DND-41 (cell line): ENCODE data around the gene ARHGEF25.
"Not testable (repeated sequence)": the region's sequence is repeated elsewhere in the genome, so short reads cannot be mapped to it uniquely, and the experiment has no call there.

Experiments used
- ATAC-seq: fragments of 200-7000 bp; cut with Tn5 transposase; 3 replicates; pipeline ENCODE4 v1.9.1; 2021; ENCODE audit warnings: low read depth; ENCODE audit not compliant: insufficient read depth
- DNase-seq: peaks from one replicate; pipeline ENCODE4 v3.0.0-alpha.2; 2020
- H2AFZ ChIP-seq: 2 replicates; pipeline ENCODE4 v1.6.0; 2012; ENCODE audit warnings: low read depth, low read length
- H3K27ac ChIP-seq: 2 replicates; pipeline ENCODE4 v1.5.1; 2012; ENCODE audit warnings: low read length, inconsistent platforms
- H3K27me3 ChIP-seq: fragments of 200-600 bp; sonication (generic); 2 replicates; pipeline ENCODE4 v1.6.0; 2012; ENCODE audit warnings: low read length, mild to moderate bottlenecking, inconsistent platforms; ENCODE audit not compliant: insufficient read depth, poor library complexity
- H3K36me3 ChIP-seq: 2 replicates; pipeline ENCODE4 v1.5.1; 2012; ENCODE audit warnings: low read length, inconsistent platforms; ENCODE audit not compliant: insufficient read depth
- H3K4me1 ChIP-seq: 2 replicates; pipeline ENCODE4 v1.5.1; 2012; ENCODE audit warnings: mild to moderate bottlenecking, low read length; ENCODE audit not compliant: insufficient read depth
- H3K4me2 ChIP-seq: 2 replicates; pipeline ENCODE4 v1.6.0; 2012; ENCODE audit warnings: mild to moderate bottlenecking, moderate library complexity, low read length, inconsistent platforms; ENCODE audit not compliant: insufficient read depth
- H3K4me3 ChIP-seq, 2 experiments: fragments of 200-600 bp in 1 of 2; shearing (Covaris generic) in 1 of 2; 2 replicates each; pipeline ENCODE4 v1.5.1; 2012 to 2016; ENCODE audit warnings: inconsistent platforms in 2 of 2, low read length in 2 of 2, mild to moderate bottlenecking in 2 of 2, low read depth in 1 of 2, moderate library complexity in 1 of 2
- H3K79me2 ChIP-seq: 2 replicates; pipeline ENCODE4 v1.6.0; 2012; ENCODE audit warnings: low read length, inconsistent platforms; ENCODE audit not compliant: insufficient read depth
- H3K9ac ChIP-seq: 2 replicates; pipeline ENCODE4 v1.6.0; 2012; ENCODE audit warnings: low read depth, mild to moderate bottlenecking, inconsistent platforms, low read length, moderate library complexity
- H3K9me3 ChIP-seq: 2 replicates; pipeline ENCODE4 v1.5.1; 2012; ENCODE audit warnings: low read length, moderate library complexity, mild to moderate bottlenecking, inconsistent platforms; ENCODE audit not compliant: insufficient read depth, severe bottlenecking
- H4K20me1 ChIP-seq: 2 replicates; pipeline ENCODE4 v1.6.0; 2012; ENCODE audit warnings: low read length; ENCODE audit not compliant: insufficient read depth
- EZH2 ChIP-seq: IDR thresholded peaks from 3 replicates; pipeline ENCODE4 v1.6.1; 2012; ENCODE audit warnings: borderline replicate concordance, low read depth, mild to moderate bottlenecking, moderate library complexity, low read length, inconsistent platforms; ENCODE audit not compliant: severe bottlenecking
- TF ChIP-seq, protein P1 (sequence below): IDR thresholded peaks from 2 replicates; pipeline ENCODE4 v1.5.1; 2012; ENCODE audit warnings: borderline replicate concordance, low read length, moderate library complexity, mild to moderate bottlenecking; ENCODE audit not compliant: poor library complexity, severe bottlenecking; ENCODE audit errors: extremely low read depth

Gene ARHGEF25

DNA sequence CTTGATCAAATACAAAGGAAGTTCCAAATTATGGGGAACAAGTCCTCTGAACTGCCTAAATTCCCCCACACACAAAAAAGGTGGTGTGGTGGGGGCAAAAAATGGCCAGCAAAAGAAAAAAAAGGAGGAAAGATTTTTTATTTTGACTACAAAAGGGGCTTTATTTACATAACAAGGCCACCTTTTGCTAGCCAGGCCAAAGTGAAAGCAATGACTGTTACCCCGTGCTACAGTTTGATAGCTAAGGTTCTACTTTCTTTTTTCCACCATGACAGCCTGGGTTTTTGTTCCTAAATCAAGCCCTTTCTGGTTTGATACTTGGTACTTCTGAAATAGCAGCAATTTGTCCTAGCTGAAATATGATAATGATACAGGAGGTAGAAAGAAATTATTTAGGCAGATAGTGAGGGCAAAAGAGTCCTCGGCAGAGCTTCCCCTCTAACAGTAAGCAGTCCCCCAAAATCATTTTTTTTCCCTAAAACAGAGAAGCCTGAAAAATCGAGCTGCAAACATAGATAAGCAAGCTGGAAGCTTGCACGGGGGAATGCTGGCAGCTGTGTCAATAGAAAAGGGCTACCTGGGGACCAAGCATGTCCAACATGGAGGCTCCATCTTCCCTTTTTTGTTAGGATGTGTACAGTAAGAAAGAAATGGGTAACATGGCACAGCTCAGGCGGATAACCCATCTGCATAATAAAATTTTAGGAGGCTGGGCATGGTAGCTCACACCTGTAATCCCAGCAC is 30.6 kb downstream of the ARHGEF25 start:
- no peak for ATAC-seq
- Histone ChIP-seq H2AFZ (no peak overlapping the region), H3K4me2 (no peak overlapping the region), H3K4me1 (no peaks in the 10 kb centered on the region), H3K27ac (no peak overlapping the region), H3K79me2 (no peaks in the 10 kb centered on the region), H3K9ac (no peak overlapping the region), H3K27me3 (no peaks in the 10 kb centered on the region), H3K9me3 (peaks cover 14% of the 10 kb centered on the region), H3K4me3 (no peak overlapping the region), H3K36me3 (no peaks in the 10 kb centered on the region), H4K20me1 (no peaks in the 10 kb centered on the region)
- DNase-seq: no peak
- TF ChIP-seq EZH2: no peak
- TF ChIP-seq, protein P1, sequence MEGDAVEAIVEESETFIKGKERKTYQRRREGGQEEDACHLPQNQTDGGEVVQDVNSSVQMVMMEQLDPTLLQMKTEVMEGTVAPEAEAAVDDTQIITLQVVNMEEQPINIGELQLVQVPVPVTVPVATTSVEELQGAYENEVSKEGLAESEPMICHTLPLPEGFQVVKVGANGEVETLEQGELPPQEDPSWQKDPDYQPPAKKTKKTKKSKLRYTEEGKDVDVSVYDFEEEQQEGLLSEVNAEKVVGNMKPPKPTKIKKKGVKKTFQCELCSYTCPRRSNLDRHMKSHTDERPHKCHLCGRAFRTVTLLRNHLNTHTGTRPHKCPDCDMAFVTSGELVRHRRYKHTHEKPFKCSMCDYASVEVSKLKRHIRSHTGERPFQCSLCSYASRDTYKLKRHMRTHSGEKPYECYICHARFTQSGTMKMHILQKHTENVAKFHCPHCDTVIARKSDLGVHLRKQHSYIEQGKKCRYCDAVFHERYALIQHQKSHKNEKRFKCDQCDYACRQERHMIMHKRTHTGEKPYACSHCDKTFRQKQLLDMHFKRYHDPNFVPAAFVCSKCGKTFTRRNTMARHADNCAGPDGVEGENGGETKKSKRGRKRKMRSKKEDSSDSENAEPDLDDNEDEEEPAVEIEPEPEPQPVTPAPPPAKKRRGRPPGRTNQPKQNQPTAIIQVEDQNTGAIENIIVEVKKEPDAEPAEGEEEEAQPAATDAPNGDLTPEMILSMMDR: no peak

DNA sequence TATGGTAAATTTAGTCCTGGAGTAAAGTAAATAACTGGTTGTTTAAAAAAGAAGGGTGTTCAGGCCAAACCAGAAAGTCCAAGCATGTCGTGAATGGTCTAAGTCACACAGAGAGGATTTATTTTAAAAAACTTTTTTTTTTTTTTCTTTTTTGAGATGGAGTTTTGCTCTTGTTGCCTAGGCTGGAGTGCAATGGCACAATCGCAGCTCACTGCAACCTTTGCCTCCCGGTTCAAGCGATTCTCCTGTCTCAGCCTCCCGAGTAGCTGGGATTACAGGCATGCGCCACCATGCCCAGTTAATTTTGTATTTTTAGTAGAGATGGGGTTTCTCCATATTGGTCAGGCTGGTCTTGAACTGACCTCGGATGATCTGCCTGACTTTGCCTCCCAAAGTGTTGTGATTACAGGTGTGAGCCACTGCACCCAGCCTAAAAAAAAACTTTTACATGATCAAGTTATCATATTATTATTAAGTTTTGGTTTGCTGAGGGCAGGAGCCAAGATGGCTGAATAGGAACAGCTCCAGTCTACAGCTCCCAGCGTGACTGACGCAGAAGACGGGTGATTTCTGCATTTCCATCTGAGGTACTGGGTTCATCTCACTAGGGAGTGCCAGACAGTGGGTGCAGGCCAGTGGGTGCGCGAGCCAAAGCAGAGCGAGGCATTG is 34.9 kb downstream of the ARHGEF25 start:
- not testable (repeated sequence) for H3K79me2 ChIP-seq, H2AFZ ChIP-seq, ATAC-seq, H3K27me3 ChIP-seq, H3K4me2 ChIP-seq, H3K4me3 ChIP-seq, H3K27ac ChIP-seq, H4K20me1 ChIP-seq, H3K4me1 ChIP-seq, H3K9ac ChIP-seq, H3K36me3 ChIP-seq
- DNase-seq: peak; percentile 35
- peaks cover 14% of the 10 kb centered on the region for H3K9me3 ChIP-seq

DNA sequence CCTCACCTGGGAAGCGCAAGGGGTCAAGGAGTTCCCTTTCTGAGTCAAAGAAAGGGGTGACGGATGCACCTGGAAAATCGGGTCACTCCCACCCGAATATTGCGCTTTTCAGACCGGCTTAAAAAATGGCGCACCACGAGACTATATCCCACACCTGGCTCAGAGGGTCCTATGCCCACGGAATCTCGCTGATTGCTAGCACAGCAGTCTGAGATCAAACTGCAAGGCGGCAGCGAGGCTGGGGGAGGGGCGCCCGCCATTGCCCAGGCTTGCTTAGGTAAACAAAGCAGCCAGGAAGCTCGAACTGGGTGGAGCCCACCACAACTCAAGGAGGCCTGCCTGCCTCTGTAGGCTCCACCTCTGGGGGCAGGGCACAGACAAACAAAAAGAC is 35.4 kb downstream of the ARHGEF25 start:
- H3K79me2 ChIP-seq, DNase-seq, H3K36me3 ChIP-seq, H3K27me3 ChIP-seq, H3K27ac ChIP-seq, H3K4me1 ChIP-seq, H3K9ac ChIP-seq, ATAC-seq, H2AFZ ChIP-seq, H3K4me2 ChIP-seq, H3K4me3 ChIP-seq, H4K20me1 ChIP-seq: not testable (repeated sequence)
- peaks cover 14% of the 10 kb centered on the region for H3K9me3 ChIP-seq

DNA sequence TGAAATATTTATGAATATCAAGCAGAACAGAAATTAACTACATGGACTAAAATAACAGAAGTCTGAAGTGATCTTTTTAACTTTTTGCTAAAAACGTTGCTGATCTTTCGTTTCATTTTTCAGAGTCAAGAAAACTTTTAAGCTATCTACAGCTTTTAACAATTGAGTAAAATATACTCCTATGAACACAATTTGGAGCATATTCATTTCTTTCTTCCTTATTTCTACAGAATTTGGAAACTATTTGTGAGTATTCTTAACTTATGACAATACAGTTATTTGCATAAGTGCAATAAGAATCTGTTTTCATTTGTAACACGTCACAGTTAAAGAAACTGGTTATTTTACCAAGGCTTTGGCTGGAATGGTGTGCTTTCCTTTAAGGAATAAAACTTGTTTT is 42.8 kb downstream of the ARHGEF25 start:
- Histone ChIP-seq H3K9ac (no peak overlapping the region), H3K36me3 (no peaks in the 10 kb centered on the region), H3K4me2 (no peak overlapping the region), H4K20me1 (no peaks in the 10 kb centered on the region), H3K27me3 (no peaks in the 10 kb centered on the region), H3K27ac (no peak overlapping the region), H3K4me1 (no peaks in the 10 kb centered on the region), H3K79me2 (no peaks in the 10 kb centered on the region), H3K4me3 (no peak overlapping the region), H3K9me3 (peaks cover 9% of the 10 kb centered on the region), H2AFZ (no peak overlapping the region)
- DNase-seq (no peak), ATAC-seq (no peak)
- no peak for TF ChIP-seq EZH2
- TF ChIP-seq, protein P1: no peak
